Cardiac ventricle fibroblast (primary cell): ENCODE data around the gene NT5E. TPM values are rescaled to one million over a fixed set of nuclear protein-coding genes. Genes with fewer than 3 reads are reported as not detected.

Experiments
- total RNA-seq: library from RNA; depleted of rRNA; stranded (reverse); fragments of >200 nt; gene quantifications from 2 replicates; pipeline ENCODE4 v1.2.3, GENCODE V29; 2015

Gene NT5E
- 37.0 and 40.3 TPM in 2 replicates for total RNA-seq

GRCh38 chr6:85449818-85450759 is at the start of gene NT5E:
Gene NT5E, plus strand, starts transcription at chr6:85450083. Its CDS starts 57 bp downstream, at chr6:85450140.

Other genes with a start within 250 kb of the NT5E start
- gene SNX14, start 143.8 kb downstream of the NT5E start, total RNA-seq, result 65.7 and 69.4 TPM in 2 replicates
- gene SYNCRIP, start 192.8 kb downstream of the NT5E start, total RNA-seq, result 52.0 and 53.4 TPM in 2 replicates